Brain pericyte (primary cell): Measurements from ENCODE around the gene HYCC2.
"Not testable (repeated sequence)": the region's sequence is repeated elsewhere in the genome, so short reads cannot be mapped to it uniquely, and the experiment has no call there.

Experiments
- DNase-seq: peaks from one replicate; pipeline ENCODE4 v3.0.0-alpha.2; 2012; ENCODE audit warnings: low read depth, low spot score

The HYCC2 gene

GRCh38 chr2:201072201-201072530, 695 bp upstream of the HYCC2 start:
- DNase-seq, result no peak

- DNase-seq, result no peak
Observed at GRCh38 chr2:201070948-201071478, 458 bp downstream of the HYCC2 start.

- no peak for DNase-seq
Observed at GRCh38 chr2:201064797-201065329, 6.6 kb downstream of the HYCC2 start.

GRCh38 chr2:201063516-201063915, 8.0 kb downstream of the HYCC2 start:
- DNase-seq, result not testable (repeated sequence)

GRCh38 chr2:201059961-201060755, 11.3 kb downstream of the HYCC2 start:
- DNase-seq, result no peak

GRCh38 chr2:201058914-201059313, 12.6 kb downstream of the HYCC2 start:
- no peak for DNase-seq

- DNase-seq, result no peak
Observed at GRCh38 chr2:201057715-201058248, 13.7 kb downstream of the HYCC2 start.

- DNase-seq, result no peak
Observed at GRCh38 chr2:201057087-201057521, 14.4 kb downstream of the HYCC2 start.

GRCh38 chr2:201049455-201049854, 22.0 kb downstream of the HYCC2 start:
- no peak for DNase-seq

GRCh38 chr2:201046881-201047280, 24.6 kb downstream of the HYCC2 start:
- no peak for DNase-seq

GRCh38 chr2:201043050-201043449, 28.4 kb downstream of the HYCC2 start:
- DNase-seq, result not testable (repeated sequence)

GRCh38 chr2:201042451-201042850, 29.0 kb downstream of the HYCC2 start:
- not testable (repeated sequence) for DNase-seq

- DNase-seq, result no peak
Observed at GRCh38 chr2:201040867-201041628, 30.4 kb downstream of the HYCC2 start.

GRCh38 chr2:201038855-201039254, 32.6 kb downstream of the HYCC2 start:
- no peak for DNase-seq

GRCh38 chr2:201038361-201038760, 33.1 kb downstream of the HYCC2 start:
- DNase-seq, result not testable (repeated sequence)

GRCh38 chr2:201034355-201034754, 37.1 kb downstream of the HYCC2 start:
- not testable (repeated sequence) for DNase-seq

GRCh38 chr2:201024518-201024917, 47.0 kb downstream of the HYCC2 start:
- no peak for DNase-seq

- DNase-seq, result no peak
Observed at GRCh38 chr2:201021914-201022313, 49.6 kb downstream of the HYCC2 start.
